ENCODE results near the gene SGK1. TPM values are rescaled to one million over a fixed set of nuclear protein-coding genes. Genes with fewer than 3 reads are reported as not detected.

The SGK1 gene
- total RNA-seq, 1 donor from 2014 or later, result 94.3 TPM

DNA sequence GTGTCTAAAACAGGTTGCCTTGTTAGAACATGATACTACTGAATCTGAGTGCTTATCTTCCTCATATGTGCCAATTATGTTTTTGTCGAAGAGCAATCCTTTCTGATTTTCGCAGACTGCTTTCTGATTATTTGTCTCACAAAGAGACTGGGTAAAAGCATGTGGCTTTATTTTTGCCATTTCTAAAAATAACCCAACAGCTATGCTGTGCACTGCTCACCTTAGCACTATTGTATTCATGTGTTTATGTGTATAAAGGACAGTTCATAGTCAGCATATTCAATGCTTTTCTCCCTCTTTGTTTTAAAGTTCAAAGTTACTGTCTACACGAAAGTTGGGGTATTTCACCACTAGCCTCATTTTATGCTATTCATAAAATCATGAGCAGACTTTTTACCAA, 127.0 kb downstream of the SGK1 start:
- TF ChIP-seq, protein P1, sequence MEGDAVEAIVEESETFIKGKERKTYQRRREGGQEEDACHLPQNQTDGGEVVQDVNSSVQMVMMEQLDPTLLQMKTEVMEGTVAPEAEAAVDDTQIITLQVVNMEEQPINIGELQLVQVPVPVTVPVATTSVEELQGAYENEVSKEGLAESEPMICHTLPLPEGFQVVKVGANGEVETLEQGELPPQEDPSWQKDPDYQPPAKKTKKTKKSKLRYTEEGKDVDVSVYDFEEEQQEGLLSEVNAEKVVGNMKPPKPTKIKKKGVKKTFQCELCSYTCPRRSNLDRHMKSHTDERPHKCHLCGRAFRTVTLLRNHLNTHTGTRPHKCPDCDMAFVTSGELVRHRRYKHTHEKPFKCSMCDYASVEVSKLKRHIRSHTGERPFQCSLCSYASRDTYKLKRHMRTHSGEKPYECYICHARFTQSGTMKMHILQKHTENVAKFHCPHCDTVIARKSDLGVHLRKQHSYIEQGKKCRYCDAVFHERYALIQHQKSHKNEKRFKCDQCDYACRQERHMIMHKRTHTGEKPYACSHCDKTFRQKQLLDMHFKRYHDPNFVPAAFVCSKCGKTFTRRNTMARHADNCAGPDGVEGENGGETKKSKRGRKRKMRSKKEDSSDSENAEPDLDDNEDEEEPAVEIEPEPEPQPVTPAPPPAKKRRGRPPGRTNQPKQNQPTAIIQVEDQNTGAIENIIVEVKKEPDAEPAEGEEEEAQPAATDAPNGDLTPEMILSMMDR (IDR thresholded peaks at IDR 0.05; ENCODE audit: insufficient read depth, low read length, poor library complexity, severe bottlenecking), result no peak
- DNase-seq (ENCODE audit: low read depth), result no peak
- H3K27me3 ChIP-seq (ENCODE audit: control insufficient read depth, insufficient read depth, low read length), result no peaks in the 10 kb centered on the region
- H3K36me3 ChIP-seq (ENCODE audit: control insufficient read depth, insufficient read depth, low read length), result no peaks in the 10 kb centered on the region
- no peak overlapping the region for H3K4me3 ChIP-seq (ENCODE audit: low read depth, low read length)

DNA sequence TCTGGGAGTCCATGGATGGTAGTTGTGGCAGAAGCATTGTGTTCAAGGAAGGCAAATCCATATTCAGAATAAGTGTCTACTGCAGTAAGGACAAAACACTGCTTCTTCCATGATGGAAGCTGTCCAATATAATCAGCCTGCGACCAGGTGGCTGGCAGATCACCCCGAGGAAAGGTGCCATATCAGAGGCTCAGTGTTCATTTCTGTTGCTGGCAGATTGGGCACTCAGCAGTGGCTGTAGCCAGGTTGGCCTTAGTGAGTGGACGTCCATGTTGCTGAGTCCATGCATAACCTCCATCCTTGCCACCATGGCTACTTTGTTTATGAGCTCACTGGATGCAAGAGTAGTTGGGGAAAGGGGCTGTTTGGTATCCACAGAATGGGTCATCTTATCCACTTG, 130.2 kb downstream of the SGK1 start:
- no peak for DNase-seq (ENCODE audit: low read depth)
- TF ChIP-seq, protein P1 (IDR thresholded peaks at IDR 0.05; ENCODE audit: insufficient read depth, low read length, poor library complexity, severe bottlenecking), result no peak
- Histone ChIP-seq H3K36me3 (ENCODE audit: control insufficient read depth, insufficient read depth, low read length) (no peaks in the 10 kb centered on the region), H3K27me3 (ENCODE audit: control insufficient read depth, insufficient read depth, low read length) (no peaks in the 10 kb centered on the region), H3K4me3 (ENCODE audit: low read depth, low read length) (no peak overlapping the region)

DNA sequence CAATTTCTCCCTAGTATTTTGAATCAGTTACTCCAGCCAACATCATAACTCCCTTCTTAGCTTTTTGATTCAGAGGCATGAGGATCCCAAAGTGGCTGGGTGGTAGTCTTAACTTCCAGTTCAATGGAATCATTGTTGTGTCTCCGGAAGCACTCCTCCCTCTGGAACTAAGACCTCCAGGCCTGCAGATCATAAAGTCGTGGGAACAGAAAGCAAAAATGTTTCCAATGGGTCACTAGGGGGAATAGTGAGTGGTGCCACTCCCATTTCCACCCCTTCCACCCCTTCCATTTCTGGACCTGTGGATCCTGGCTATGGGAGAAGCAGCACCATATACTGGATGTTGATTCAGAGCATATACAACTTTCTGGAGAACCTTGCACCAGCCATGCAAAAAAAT, 130.8 kb downstream of the SGK1 start:
- Histone ChIP-seq H3K4me3 (ENCODE audit: low read depth, low read length) (no peak overlapping the region), H3K36me3 (ENCODE audit: control insufficient read depth, insufficient read depth, low read length) (no peaks in the 10 kb centered on the region), H3K27me3 (ENCODE audit: control insufficient read depth, insufficient read depth, low read length) (no peaks in the 10 kb centered on the region)
- TF ChIP-seq, protein P1 (IDR thresholded peaks at IDR 0.05; ENCODE audit: insufficient read depth, low read length, poor library complexity, severe bottlenecking), result no peak
- DNase-seq (ENCODE audit: low read depth), result no peak

DNA sequence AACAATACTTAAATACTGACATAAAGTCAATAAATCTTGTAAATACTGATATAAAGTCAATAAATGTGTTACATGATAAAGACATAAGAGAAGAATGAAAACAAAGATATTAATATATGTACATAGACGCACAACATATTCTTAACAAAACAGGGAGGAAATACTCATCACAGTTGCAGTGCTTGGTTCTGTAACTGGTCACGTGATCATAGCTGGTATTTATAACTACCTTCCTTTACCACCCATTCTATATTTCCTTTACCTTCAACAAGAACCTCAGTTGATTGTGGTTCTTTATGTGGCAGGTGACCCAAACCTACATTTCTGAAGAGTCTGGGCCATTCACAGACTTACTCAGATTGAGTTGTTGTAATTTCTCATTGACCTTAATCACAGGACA, 131.6 kb downstream of the SGK1 start:
- DNase-seq (ENCODE audit: low read depth), result no peak
- no peaks in the 10 kb centered on the region for H3K36me3 ChIP-seq (ENCODE audit: control insufficient read depth, insufficient read depth, low read length)
- TF ChIP-seq, protein P1 (IDR thresholded peaks at IDR 0.05; ENCODE audit: insufficient read depth, low read length, poor library complexity, severe bottlenecking), result no peak
- H3K4me3 ChIP-seq (ENCODE audit: low read depth, low read length), result no peak overlapping the region
- H3K27me3 ChIP-seq (ENCODE audit: control insufficient read depth, insufficient read depth, low read length), result no peaks in the 10 kb centered on the region

DNA sequence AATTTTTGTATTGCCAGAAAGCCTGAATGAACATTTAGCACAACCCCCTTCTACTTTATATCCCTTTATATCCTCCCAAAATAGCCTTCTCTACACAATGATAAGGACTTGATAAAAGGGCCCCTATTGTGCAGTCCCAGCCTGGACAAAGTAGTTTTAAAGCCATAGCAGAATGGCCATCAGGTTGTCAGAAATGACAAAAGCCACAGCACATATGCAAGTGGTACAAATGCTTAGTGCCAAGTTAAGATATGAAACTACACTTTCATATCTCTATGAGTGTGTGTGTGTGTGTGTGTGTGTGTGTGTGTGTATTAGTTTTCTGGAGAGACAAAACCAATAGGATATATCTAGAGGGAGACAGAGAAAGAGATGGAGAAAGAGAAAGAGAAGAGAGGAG, 132.6 kb downstream of the SGK1 start:
- Histone ChIP-seq H3K4me3 (ENCODE audit: low read depth, low read length) (no peak overlapping the region), H3K36me3 (ENCODE audit: control insufficient read depth, insufficient read depth, low read length) (no peaks in the 10 kb centered on the region), H3K27me3 (ENCODE audit: control insufficient read depth, insufficient read depth, low read length) (no peaks in the 10 kb centered on the region)
- DNase-seq (ENCODE audit: low read depth), result no peak
- TF ChIP-seq, protein P1 (IDR thresholded peaks at IDR 0.05; ENCODE audit: insufficient read depth, low read length, poor library complexity, severe bottlenecking), result no peak

DNA sequence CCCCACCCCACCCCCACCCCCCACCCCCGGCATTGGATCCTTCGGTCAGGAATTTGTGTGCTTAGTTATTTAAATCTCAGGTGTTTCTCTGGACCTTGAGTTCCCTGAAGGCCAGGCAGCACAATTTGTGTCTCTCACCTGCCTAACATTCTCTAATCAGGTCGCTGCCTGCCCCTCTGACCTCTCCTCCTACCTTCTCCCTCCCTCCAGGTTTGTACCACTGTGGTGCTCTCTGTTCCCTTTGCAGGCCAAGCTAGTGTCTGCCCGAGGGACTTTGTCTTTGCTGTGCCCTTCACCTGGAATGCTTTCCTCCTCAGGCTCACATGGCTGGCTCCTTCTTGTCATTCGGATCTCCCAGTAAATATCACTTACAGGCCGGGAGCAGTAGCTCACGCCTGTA, 134.1 kb downstream of the SGK1 start:
- Histone ChIP-seq H3K36me3 (ENCODE audit: control insufficient read depth, insufficient read depth, low read length) (no peaks in the 10 kb centered on the region), H3K27me3 (ENCODE audit: control insufficient read depth, insufficient read depth, low read length) (no peaks in the 10 kb centered on the region), H3K4me3 (ENCODE audit: low read depth, low read length) (no peak overlapping the region)
- TF ChIP-seq, protein P1 (IDR thresholded peaks at IDR 0.05; ENCODE audit: insufficient read depth, low read length, poor library complexity, severe bottlenecking), result no peak
- DNase-seq (ENCODE audit: low read depth), result no peak
